ENCODE measurements around the gene WNT16. TPM values are rescaled to one million over a fixed set of nuclear protein-coding genes. Genes with fewer than 3 reads are reported as not detected.

The WNT16 gene
- total and polyA plus RNA-seq, 2 of the 8 experiments (the other 6 are each of a cell fraction or from before 2014, with no cell fraction given): 0.11 to 0.52 TPM

DNA sequence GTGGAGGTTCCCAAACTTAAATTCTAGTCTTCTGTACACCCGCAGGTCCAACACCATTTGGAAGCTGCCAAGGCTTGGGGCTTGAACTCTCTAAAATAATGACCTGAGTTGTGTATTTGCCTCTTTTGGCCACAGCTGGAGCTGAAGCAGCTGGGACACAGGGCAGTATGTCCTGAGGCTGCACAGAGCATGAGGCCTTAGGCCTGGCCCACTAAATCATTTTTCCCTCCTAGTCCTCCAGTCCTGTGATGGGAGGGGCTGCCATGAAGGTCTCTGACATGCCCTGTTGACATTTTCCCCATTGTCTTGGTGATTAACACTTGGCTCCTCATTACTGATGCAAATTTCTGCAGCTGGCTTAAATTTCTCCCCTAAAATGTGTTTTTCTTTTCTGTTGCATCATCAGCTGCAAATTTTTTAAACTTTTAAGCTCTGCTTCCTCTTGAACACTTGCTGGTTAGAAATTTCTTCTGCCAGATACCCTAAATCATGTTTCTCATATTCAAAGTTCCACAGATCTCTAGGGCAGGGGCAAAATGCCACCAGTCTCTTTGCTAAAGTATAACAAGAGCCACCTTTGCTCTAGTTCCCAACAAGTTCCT is 43.6 kb upstream of the WNT16 start:
- FAIRE-seq (no peak), DNase-seq (ENCODE audit: low read depth in 1 of 2, low spot score in 2 of 2) (no peak)
- H4K5ac ChIP-seq (ENCODE audit: insufficient read length, low read depth, low read length): no peak overlapping the region
- no peaks in the 10 kb centered on the region for H3K79me2 ChIP-seq (ENCODE audit: control insufficient read depth in 1 of 2, insufficient read depth in 2 of 2, low read length in 2 of 2)
- H2BK20ac ChIP-seq (ENCODE audit: low read length): no peak overlapping the region
- no peak overlapping the region for H3K14ac ChIP-seq (ENCODE audit: insufficient read length)
- no peak overlapping the region for H2BK15ac ChIP-seq (ENCODE audit: low read length)
- H3K9ac ChIP-seq (replicated peaks in 1 of 4; ENCODE audit: extremely low read depth in 1 of 4, low read depth in 3 of 4, low read length in 3 of 4): no peak overlapping the region
- H2BK120ac ChIP-seq (replicated peaks; ENCODE audit: low read depth, low read length): no peak overlapping the region
- peaks cover 13 to 22% of the 10 kb centered on the region in 2 experiments; a peak in 3 of 4 replicates for H3K9me3 ChIP-seq (ENCODE audit: insufficient read depth in 2 of 2, low read depth in 1 of 2, low read length in 1 of 2)
- no peak overlapping the region for H4K91ac ChIP-seq (replicated peaks; ENCODE audit: insufficient read length, low read length)
- H3K4ac ChIP-seq (replicated peaks; ENCODE audit: insufficient read length, low read depth, low read length): no peak overlapping the region
- POLR2A ChIA-PET (ENCODE audit: partially characterized antibody): no interaction called here
- H3K4me1 ChIP-seq (replicated peaks in 1 of 4; ENCODE audit: control insufficient read depth in 3 of 4, insufficient read depth in 4 of 4, low read length in 3 of 4): no peaks in the 10 kb centered on the region
- H3K23ac ChIP-seq (ENCODE audit: insufficient read length): no peak overlapping the region
- no peaks in the 10 kb centered on the region for H3K79me1 ChIP-seq (ENCODE audit: low read depth, low read length)
- 78% methylated on average over 1 of the region's 1 CpG; no CpG with 5 or more reads in 1 of the 2 experiments for WGBS, 2 experiments (ENCODE audit: extremely low coverage in 1 of 2, insufficient coverage in 1 of 2, insufficient read length in 1 of 2, insufficient replicate concordance in 2 of 2, low coverage in 1 of 2, low lambda C conversion rate in 2 of 2, missing lambda C conversion rate in 1 of 2)
- no peaks in the 10 kb centered on the region for H4K20me1 ChIP-seq (replicated peaks in 1 of 2; ENCODE audit: control insufficient read depth in 1 of 2, insufficient read depth in 2 of 2, low read length in 2 of 2)
- no peak overlapping the region for H3K18ac ChIP-seq (ENCODE audit: extremely low read depth, low read length)
- H4K8ac ChIP-seq (ENCODE audit: extremely low read depth, insufficient read depth, low read length): no peak overlapping the region
- no peak overlapping the region for H3K4me3 ChIP-seq (ENCODE audit: extremely low read depth in 1 of 4, insufficient read depth in 2 of 4, low read depth in 3 of 4, low read length in 4 of 4)
- H2BK12ac ChIP-seq (ENCODE audit: low read depth, low read length): no peak overlapping the region
- no peaks in the 10 kb centered on the region for H3K27me3 ChIP-seq (replicated peaks in 1 of 4; ENCODE audit: control insufficient read depth in 3 of 4, extremely low read depth in 1 of 4, insufficient read depth in 3 of 4, low read length in 3 of 4)
- H3K56ac ChIP-seq (replicated peaks; ENCODE audit: insufficient read length, low read depth, low read length): no peak overlapping the region
- H2AK5ac ChIP-seq (ENCODE audit: low read depth, low read length): no peak overlapping the region
- H3K27ac ChIP-seq (ENCODE audit: low read depth, low read length): no peak overlapping the region
- CTCF ChIA-PET (ENCODE audit: partially characterized antibody): no interaction called here
- no peak overlapping the region for H3K4me2 ChIP-seq (ENCODE audit: insufficient read depth in 1 of 2, low read depth in 2 of 2, low read length in 2 of 2)
- H3K36me3 ChIP-seq (ENCODE audit: control insufficient read depth in 2 of 4, insufficient read depth in 4 of 4, low read length in 3 of 4): no peaks in the 10 kb centered on the region; a peak in 1 of 8 replicates
- no peak overlapping the region for H2BK5ac ChIP-seq (ENCODE audit: low read depth, low read length)
- no peak overlapping the region for H2AFZ ChIP-seq (ENCODE audit: low read length)
- H3K23me2 ChIP-seq (ENCODE audit: low read depth, low read length): no peaks in the 10 kb centered on the region; the same call in 1 of the 2 replicates
- TF ChIP-seq SRF (IDR thresholded peaks at IDR 0.05; ENCODE audit: low read depth, low read length) (no peak), NRF1 (IDR thresholded peaks at IDR 0.05; ENCODE audit: low read depth, low read length) (no peak), RNF2 (IDR thresholded peaks at IDR 0.05; ENCODE audit: borderline replicate concordance, low read depth, low read length, missing control alignments, poor library complexity, severe bottlenecking) (no peak), SP4 (IDR thresholded peaks at IDR 0.05; ENCODE audit: low read length) (no peak), CREB1 (IDR thresholded peaks at IDR 0.05) (no peak), CHD2 (IDR thresholded peaks at IDR 0.05; ENCODE audit: low read length) (no peak), BACH1 (IDR thresholded peaks at IDR 0.05; ENCODE audit: low read length) (no peak), TAF7 (optimal IDR thresholded peaks at IDR 0.05; ENCODE audit: borderline replicate concordance, low read depth, low read length) (no peak), BRCA1 (IDR thresholded peaks at IDR 0.05; ENCODE audit: low read depth, low read length) (no peak), KDM5A (IDR thresholded peaks at IDR 0.05; ENCODE audit: low read length) (no peak), HDAC2 (IDR thresholded peaks at IDR 0.05; ENCODE audit: borderline replicate concordance in 1 of 2, low read depth in 2 of 2, low read length in 2 of 2) (no peak), SIRT6 (IDR thresholded peaks at IDR 0.05; ENCODE audit: low read length) (no peak), POLR2A (IDR thresholded peaks at IDR 0.05; ENCODE audit: control extremely low read depth in 1 of 2, low read depth in 2 of 2, low read length in 2 of 2) (no peak)
- TF ChIP-seq, protein P1, sequence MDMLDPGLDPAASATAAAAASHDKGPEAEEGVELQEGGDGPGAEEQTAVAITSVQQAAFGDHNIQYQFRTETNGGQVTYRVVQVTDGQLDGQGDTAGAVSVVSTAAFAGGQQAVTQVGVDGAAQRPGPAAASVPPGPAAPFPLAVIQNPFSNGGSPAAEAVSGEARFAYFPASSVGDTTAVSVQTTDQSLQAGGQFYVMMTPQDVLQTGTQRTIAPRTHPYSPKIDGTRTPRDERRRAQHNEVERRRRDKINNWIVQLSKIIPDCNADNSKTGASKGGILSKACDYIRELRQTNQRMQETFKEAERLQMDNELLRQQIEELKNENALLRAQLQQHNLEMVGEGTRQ (IDR thresholded peaks at IDR 0.05; ENCODE audit: low read length): no peak

All from H1 (cell line).